Transverse colon (tissue), 4 donors: ENCODE data around the gene DHRSX.

ENCODE experiments used
- CTCF ChIP-seq, 5 experiments: fragments of 200-600 bp in 3 of 5; fragments of 450-650 bp in 2 of 5; sonication (generic) in 3 of 5; IDR thresholded peaks; 1 replicate in 2 of 5; 2 replicates in 3 of 5; pipeline ENCODE4 v1.5.1; 2016 to 2017; ENCODE audit warnings: antibody characterized with exemption in 5 of 5, inconsistent platforms in 3 of 5, mild to moderate bottlenecking in 2 of 5, moderate library complexity in 1 of 5
- POLR2AphosphoS5 ChIP-seq, 3 donors: sonication (generic); formaldehyde crosslinking; IDR thresholded peaks; one replicate each; pipeline ENCODE4 v1.6.1; 2016; ENCODE audit warnings: antibody characterized with exemption in 3 of 3

- TF ChIP-seq POLR2AphosphoS5 (IDR thresholded peaks at IDR 0.05): no peak
- TF ChIP-seq CTCF (IDR thresholded peaks at IDR 0.05): no peak
Observed at GRCh38 chrX:2193273-2193592, 307.5 kb downstream of the DHRSX start.
